ENCODE results near the gene CD53.

The CD53 gene

GRCh38 chr1:110902820-110903463, 30.0 kb downstream of the CD53 start:
- Histone ChIP-seq H3K4me3 (ENCODE audit: low read depth, low read length, poor library complexity, severe bottlenecking) (no peak overlapping the region), H3K4me1 (ENCODE audit: insufficient read depth, low read length, severe bottlenecking) (no peaks in the 10 kb centered on the region), H3K4me2 (ENCODE audit: low read length) (no peak overlapping the region), H3F3A (ENCODE audit: insufficient read depth, low read length) (no peaks in the 10 kb centered on the region), H4K20me1 (ENCODE audit: insufficient read depth, low read length) (no peaks in the 10 kb centered on the region), H3K27ac (ENCODE audit: low read depth, low read length, poor library complexity, severe bottlenecking) (no peak overlapping the region), H3K9ac (ENCODE audit: low read length) (no peak overlapping the region), H3K27me3 (ENCODE audit: insufficient read depth, low read length) (no peaks in the 10 kb centered on the region), H2AFZ (ENCODE audit: low read length) (no peak overlapping the region), H3K36me3 (ENCODE audit: insufficient read depth, low read length) (peaks cover 55% of the 10 kb centered on the region), H3K9me3 (ENCODE audit: low read length) (no peaks in the 10 kb centered on the region), H3K9me2 (ENCODE audit: low read depth, low read length) (no peaks in the 10 kb centered on the region), H3K79me2 (ENCODE audit: insufficient read depth, low read length) (no peaks in the 10 kb centered on the region)
- TF ChIP-seq EZH2 (IDR thresholded peaks at IDR 0.05; ENCODE audit: borderline replicate concordance, low read length) (no peak), CTCF (IDR thresholded peaks at IDR 0.05; ENCODE audit: low read length) (no peak)

- Histone ChIP-seq H3K27me3 (ENCODE audit: insufficient read depth, low read length) (no peaks in the 10 kb centered on the region), H3K27ac (ENCODE audit: low read depth, low read length, poor library complexity, severe bottlenecking) (no peak overlapping the region), H3K9me2 (ENCODE audit: low read depth, low read length) (no peaks in the 10 kb centered on the region), H2AFZ (ENCODE audit: low read length) (no peak overlapping the region), H3K9ac (ENCODE audit: low read length) (no peak overlapping the region), H3K4me1 (ENCODE audit: insufficient read depth, low read length, severe bottlenecking) (no peaks in the 10 kb centered on the region), H3K4me2 (ENCODE audit: low read length) (no peak overlapping the region), H4K20me1 (ENCODE audit: insufficient read depth, low read length) (no peaks in the 10 kb centered on the region), H3K4me3 (ENCODE audit: low read depth, low read length, poor library complexity, severe bottlenecking) (no peak overlapping the region), H3K79me2 (ENCODE audit: insufficient read depth, low read length) (no peaks in the 10 kb centered on the region), H3K9me3 (ENCODE audit: low read length) (no peaks in the 10 kb centered on the region), H3F3A (ENCODE audit: insufficient read depth, low read length) (no peaks in the 10 kb centered on the region), H3K36me3 (ENCODE audit: insufficient read depth, low read length) (peaks cover 44% of the 10 kb centered on the region)
- TF ChIP-seq EZH2 (IDR thresholded peaks at IDR 0.05; ENCODE audit: borderline replicate concordance, low read length) (no peak), CTCF (IDR thresholded peaks at IDR 0.05; ENCODE audit: low read length) (no peak)
Observed at GRCh38 chr1:110903853-110904500, 31.0 kb downstream of the CD53 start.

GRCh38 chr1:110912784-110913183, 39.8 kb downstream of the CD53 start:
- Histone ChIP-seq H3K9me3 (ENCODE audit: low read length) (no peaks in the 10 kb centered on the region), H3K36me3 (ENCODE audit: insufficient read depth, low read length) (no peaks in the 10 kb centered on the region), H3K4me3 (ENCODE audit: low read depth, low read length, poor library complexity, severe bottlenecking) (no peak overlapping the region), H3K4me1 (ENCODE audit: insufficient read depth, low read length, severe bottlenecking) (peaks cover 13% of the 10 kb centered on the region), H3K9ac (ENCODE audit: low read length) (no peak overlapping the region), H3K4me2 (ENCODE audit: low read length) (no peak overlapping the region), H3K27ac (ENCODE audit: low read depth, low read length, poor library complexity, severe bottlenecking) (no peak overlapping the region), H3K9me2 (ENCODE audit: low read depth, low read length) (no peaks in the 10 kb centered on the region), H2AFZ (ENCODE audit: low read length) (no peak overlapping the region), H3F3A (ENCODE audit: insufficient read depth, low read length) (no peaks in the 10 kb centered on the region), H3K27me3 (ENCODE audit: insufficient read depth, low read length) (no peaks in the 10 kb centered on the region), H3K79me2 (ENCODE audit: insufficient read depth, low read length) (no peaks in the 10 kb centered on the region), H4K20me1 (ENCODE audit: insufficient read depth, low read length) (no peaks in the 10 kb centered on the region)
- TF ChIP-seq EZH2 (IDR thresholded peaks at IDR 0.05; ENCODE audit: borderline replicate concordance, low read length) (no peak), CTCF (IDR thresholded peaks at IDR 0.05; ENCODE audit: low read length) (no peak)
